GM21723 (cell line): ENCODE results near the gene HDAC9.
A peak's percentile ranks its signal among the peaks of the same experiment; 100 is the strongest.

Experiments
- ATAC-seq: cut with Tn5 transposase; IDR thresholded peaks from one replicate; pipeline ENCODE4 v1.9.1; 2021; ENCODE audit warnings: mild to moderate bottlenecking, moderate library complexity; ENCODE audit not compliant: unreplicated experiment

The HDAC9 gene

DNA sequence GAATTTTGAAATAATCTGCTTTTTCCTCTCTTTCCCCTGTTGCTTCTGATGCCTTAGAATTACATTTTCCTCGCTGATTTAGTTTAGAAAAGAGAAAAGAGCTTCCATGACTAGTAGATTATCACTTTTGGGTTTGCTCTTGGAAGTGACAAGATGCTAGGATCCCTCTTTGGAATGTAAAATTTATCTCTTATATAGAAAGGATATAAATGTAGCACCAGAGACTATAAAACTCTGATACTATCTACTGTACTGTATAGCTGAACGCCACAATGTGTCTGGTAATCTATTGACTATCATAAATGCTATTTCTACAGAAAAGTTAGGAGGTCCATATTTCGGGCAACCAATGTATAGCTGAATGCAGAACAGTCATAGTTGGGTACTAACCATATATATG, 1.1 kb upstream of the HDAC9 start:
- no peak for ATAC-seq

GRCh38 chr7:18494821-18495408, 634 bp upstream of the HDAC9 start:
- peak; percentile 60 for ATAC-seq

GRCh38 chr7:18496341-18496700, 772 bp downstream of the HDAC9 start:
- peak; percentile 12 for ATAC-seq

DNA sequence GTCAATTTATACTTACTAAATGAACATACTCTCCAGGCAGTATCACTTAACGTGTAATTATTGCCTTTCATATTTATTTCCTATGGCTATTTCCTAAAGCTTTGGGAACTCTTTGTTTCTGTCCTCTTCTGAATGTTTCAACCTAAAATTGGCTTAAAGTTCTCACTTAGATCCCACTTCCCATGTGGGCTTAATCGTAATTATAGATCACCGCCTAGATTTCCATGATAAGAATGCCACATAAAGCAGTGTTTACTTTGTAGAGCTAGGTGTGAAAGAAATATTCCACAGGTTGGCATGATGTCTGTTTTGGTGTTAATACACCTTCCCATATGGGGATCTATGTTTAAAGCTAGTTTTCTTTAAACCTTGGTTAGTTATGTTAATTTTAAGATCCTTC, 1.5 kb downstream of the HDAC9 start:
- no peak for ATAC-seq

- no peak for ATAC-seq
Observed at GRCh38 chr7:18497800-18498199, 2.3 kb downstream of the HDAC9 start.

- ATAC-seq, result no peak
Observed at GRCh38 chr7:18498341-18498740, 2.8 kb downstream of the HDAC9 start.

- ATAC-seq, result no peak
Observed at GRCh38 chr7:18499407-18500177, 4.0 kb downstream of the HDAC9 start.

GRCh38 chr7:18503126-18503866, 7.7 kb downstream of the HDAC9 start:
- ATAC-seq, result no peak

- ATAC-seq, result no peak
Observed at GRCh38 chr7:18504965-18505364, 9.4 kb downstream of the HDAC9 start.

DNA sequence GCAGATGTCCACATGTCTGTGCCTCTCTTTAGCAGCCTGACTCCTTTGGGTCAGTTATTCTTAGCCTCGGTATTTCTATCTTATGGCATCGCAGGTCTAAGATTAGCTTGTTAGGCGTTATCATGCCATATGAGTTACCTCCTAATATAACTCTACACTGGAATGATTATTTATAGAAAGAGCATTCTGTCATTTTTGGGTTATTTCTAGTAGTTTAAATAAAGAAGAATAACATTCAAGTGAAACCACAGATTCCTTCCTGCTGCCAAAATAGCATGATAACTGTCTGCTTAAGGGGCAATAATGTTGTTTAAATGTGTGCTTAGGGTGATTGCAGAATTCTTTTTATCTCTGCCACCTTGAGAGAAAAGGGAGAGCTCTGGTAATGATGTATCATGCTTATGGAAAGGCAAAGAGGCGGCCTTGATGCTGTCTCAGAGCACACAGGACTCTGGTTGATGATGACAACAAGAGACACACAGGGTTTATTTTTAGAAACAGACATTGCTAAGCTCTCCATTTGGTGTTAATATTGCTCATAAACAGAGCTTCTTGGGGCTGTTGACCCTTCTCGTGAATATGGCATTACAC, 10.4 kb downstream of the HDAC9 start:
- ATAC-seq, result peak; percentile 52

- peak; percentile 93 for ATAC-seq
Observed at GRCh38 chr7:18508443-18509427, 13.2 kb downstream of the HDAC9 start.

- no peak for ATAC-seq
Observed at GRCh38 chr7:18509481-18509880, 13.9 kb downstream of the HDAC9 start.

- no peak for ATAC-seq
Observed at GRCh38 chr7:18511351-18512140, 16.0 kb downstream of the HDAC9 start.

DNA sequence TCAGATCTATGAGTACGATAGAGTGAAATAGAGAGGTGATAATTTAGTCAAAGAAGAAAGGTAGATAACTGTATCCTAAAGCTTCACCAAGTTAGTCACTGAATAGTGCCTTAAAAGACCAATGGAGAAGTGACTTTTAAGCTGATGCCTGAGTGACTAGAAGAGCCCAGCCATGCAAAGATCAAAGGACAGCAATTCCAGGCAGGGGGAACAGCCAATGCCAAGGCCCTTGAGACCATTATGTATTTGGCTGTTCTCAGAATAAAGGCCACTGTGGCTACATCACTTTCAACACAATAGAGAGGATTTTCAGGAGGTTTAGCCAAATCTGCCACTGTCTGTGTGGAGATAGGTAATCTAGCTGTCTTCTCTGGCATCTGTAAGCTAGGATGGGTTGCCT, 17.8 kb downstream of the HDAC9 start:
- no peak for ATAC-seq

DNA sequence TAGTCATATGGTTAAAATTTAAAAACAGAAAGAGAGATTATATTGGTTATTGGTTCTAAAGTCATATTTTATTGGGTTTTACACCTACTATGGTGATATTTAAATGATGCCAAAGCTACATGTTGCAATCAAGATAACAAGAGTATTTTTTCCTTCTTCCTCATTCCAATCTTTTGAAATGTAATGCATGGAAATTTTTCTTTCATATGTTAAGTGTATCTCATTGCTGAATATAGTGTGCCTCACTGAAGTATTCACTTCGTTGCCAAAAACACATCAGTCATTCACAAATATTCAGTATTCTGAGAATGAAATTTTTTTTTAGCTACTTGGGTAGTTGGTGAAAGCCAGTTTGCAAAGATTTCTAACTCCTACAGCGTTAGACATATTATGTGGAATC, 19.5 kb downstream of the HDAC9 start:
- no peak for ATAC-seq

- no peak for ATAC-seq
Observed at GRCh38 chr7:18517646-18518045, 22.1 kb downstream of the HDAC9 start.

- ATAC-seq, result no peak
Observed at GRCh38 chr7:18518555-18518954, 23.0 kb downstream of the HDAC9 start.

- peak; percentile 72 for ATAC-seq
Observed at GRCh38 chr7:18520450-18521235, 25.1 kb downstream of the HDAC9 start.

- ATAC-seq, result no peak
Observed at GRCh38 chr7:18521236-18521589, 25.7 kb downstream of the HDAC9 start.
